OCI-LY1 (cell line): ENCODE measurements around the gene SLC2A10.

ENCODE experiments used
- H2AFZ ChIP-seq: fragments of 200-600 bp; sonication (generic), shearing (Covaris generic); 2 replicates; pipeline ENCODE4 v1.6.0; 2014; ENCODE audit warnings: antibody characterized with exemption, mild to moderate bottlenecking, low read length
- H3F3A ChIP-seq: fragments of 200-600 bp; sonication (generic), shearing (Covaris generic); 2 replicates; pipeline ENCODE4 v1.6.0; 2014; ENCODE audit warnings: mild to moderate bottlenecking, antibody characterized with exemption, low read length, moderate library complexity; ENCODE audit not compliant: insufficient read depth
- H3K27ac ChIP-seq: fragments of 200-600 bp; sonication (generic); 2 replicates; pipeline ENCODE4 v1.5.1; 2014; ENCODE audit warnings: low read length, mixed run types, mild to moderate bottlenecking, low read depth; ENCODE audit not compliant: poor library complexity, severe bottlenecking
- H3K27me3 ChIP-seq: fragments of 200-600 bp; sonication (generic); 2 replicates; pipeline ENCODE4 v1.6.0; 2014; ENCODE audit warnings: antibody characterized with exemption, mild to moderate bottlenecking, low read length, moderate library complexity; ENCODE audit not compliant: insufficient read depth
- H3K36me3 ChIP-seq: fragments of 200-600 bp; sonication (generic); 2 replicates; pipeline ENCODE4 v1.6.1; 2014; ENCODE audit warnings: mild to moderate bottlenecking, antibody characterized with exemption, low read length, moderate library complexity, mixed read lengths; ENCODE audit not compliant: insufficient read depth
- H3K4me1 ChIP-seq: fragments of 200-600 bp; sonication (generic); 2 replicates; pipeline ENCODE4 v1.5.1; 2014; ENCODE audit warnings: mild to moderate bottlenecking, low read length, moderate library complexity; ENCODE audit not compliant: insufficient read depth, severe bottlenecking
- H3K4me2 ChIP-seq: fragments of 200-600 bp; sonication (generic), shearing (Covaris generic); 2 replicates; pipeline ENCODE4 v1.6.1; 2014; ENCODE audit warnings: low read length
- H3K4me3 ChIP-seq: fragments of 200-600 bp; sonication (generic); 2 replicates; pipeline ENCODE4 v1.5.1; 2014; ENCODE audit warnings: low read length, low read depth, mild to moderate bottlenecking, mixed read lengths; ENCODE audit not compliant: poor library complexity, severe bottlenecking
- H3K79me2 ChIP-seq: fragments of 200-600 bp; shearing (Covaris generic); 2 replicates; pipeline ENCODE4 v1.6.1; 2016; ENCODE audit warnings: mixed run types, low read length, mixed read lengths; ENCODE audit not compliant: insufficient read depth
- H3K9ac ChIP-seq: fragments of 200-600 bp; sonication (generic), shearing (Covaris generic); 2 replicates; pipeline ENCODE4 v1.6.1; 2014; ENCODE audit warnings: mild to moderate bottlenecking, low read length, mixed read lengths
- H3K9me2 ChIP-seq: fragments of 200-600 bp; sonication (generic), shearing (Covaris generic); 2 replicates; pipeline ENCODE4 v1.6.1; 2014; ENCODE audit warnings: low read depth, mild to moderate bottlenecking, low read length, mixed read lengths
- H3K9me3 ChIP-seq: fragments of 200-600 bp; shearing (Covaris generic); 2 replicates; pipeline ENCODE4 v1.6.1; 2014; ENCODE audit warnings: low read length, mixed read lengths
- H4K20me1 ChIP-seq: fragments of 200-600 bp; sonication (generic), shearing (Covaris generic); 2 replicates; pipeline ENCODE4 v1.6.0; 2016; ENCODE audit warnings: mild to moderate bottlenecking, low read length; ENCODE audit not compliant: insufficient read depth
- EZH2 ChIP-seq: fragments of 200-600 bp; sonication (generic), shearing (Covaris generic); IDR thresholded peaks from 2 replicates; pipeline ENCODE4 v1.8.0; 2017; ENCODE audit warnings: borderline replicate concordance, mixed run types, mild to moderate bottlenecking, antibody characterized with exemption, low read length, moderate library complexity, mixed read lengths
- TF ChIP-seq, protein P1 (sequence below): fragments of 200-600 bp; sonication (generic), shearing (Covaris generic); IDR thresholded peaks from 2 replicates; pipeline ENCODE4 v1.5.1; 2017; ENCODE audit warnings: mild to moderate bottlenecking, antibody characterized with exemption, low read length, moderate library complexity, mixed read lengths

Gene SLC2A10

DNA sequence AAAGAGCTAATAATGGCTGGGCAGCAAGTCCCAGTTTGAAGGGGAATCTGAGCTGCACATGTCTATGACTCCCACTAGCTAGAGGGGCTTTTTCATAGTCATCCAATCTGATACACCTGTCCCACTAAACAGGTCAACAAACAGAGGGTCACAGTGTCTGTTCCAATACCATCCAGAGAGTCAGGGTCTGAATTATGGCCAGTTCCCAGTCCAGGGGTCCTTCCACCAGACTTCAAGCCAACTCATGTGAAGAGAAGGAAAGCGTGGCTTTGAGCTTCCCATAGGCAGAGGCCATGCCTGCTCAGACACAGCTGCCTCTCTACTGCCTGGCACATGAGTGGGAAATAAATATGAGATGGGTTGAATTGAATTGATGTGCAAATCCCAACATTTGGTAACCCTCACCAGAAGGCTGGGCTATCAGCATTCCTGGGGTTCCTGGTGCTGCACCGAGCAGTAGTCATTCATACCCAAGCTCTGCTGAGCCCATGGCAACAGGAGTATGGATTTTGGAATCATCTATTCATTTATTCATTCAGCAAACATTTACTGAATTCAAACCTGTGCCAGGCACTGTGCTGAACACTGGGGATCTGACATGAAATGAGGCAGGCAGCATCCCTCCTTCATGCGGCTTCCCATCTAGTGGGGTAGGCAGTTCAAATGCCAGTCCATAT, 37.4 kb upstream of the SLC2A10 start:
- Histone ChIP-seq H3K9me3 (no peaks in the 10 kb centered on the region), H3K79me2 (no peaks in the 10 kb centered on the region), H4K20me1 (no peaks in the 10 kb centered on the region), H3K4me3 (no peak overlapping the region), H3K4me2 (no peak overlapping the region), H2AFZ (no peak overlapping the region), H3K27ac (no peak overlapping the region), H3K4me1 (no peaks in the 10 kb centered on the region), H3F3A (no peaks in the 10 kb centered on the region), H3K36me3 (no peaks in the 10 kb centered on the region), H3K27me3 (no peaks in the 10 kb centered on the region), H3K9me2 (no peaks in the 10 kb centered on the region), H3K9ac (no peak overlapping the region)
- TF ChIP-seq, protein P1, sequence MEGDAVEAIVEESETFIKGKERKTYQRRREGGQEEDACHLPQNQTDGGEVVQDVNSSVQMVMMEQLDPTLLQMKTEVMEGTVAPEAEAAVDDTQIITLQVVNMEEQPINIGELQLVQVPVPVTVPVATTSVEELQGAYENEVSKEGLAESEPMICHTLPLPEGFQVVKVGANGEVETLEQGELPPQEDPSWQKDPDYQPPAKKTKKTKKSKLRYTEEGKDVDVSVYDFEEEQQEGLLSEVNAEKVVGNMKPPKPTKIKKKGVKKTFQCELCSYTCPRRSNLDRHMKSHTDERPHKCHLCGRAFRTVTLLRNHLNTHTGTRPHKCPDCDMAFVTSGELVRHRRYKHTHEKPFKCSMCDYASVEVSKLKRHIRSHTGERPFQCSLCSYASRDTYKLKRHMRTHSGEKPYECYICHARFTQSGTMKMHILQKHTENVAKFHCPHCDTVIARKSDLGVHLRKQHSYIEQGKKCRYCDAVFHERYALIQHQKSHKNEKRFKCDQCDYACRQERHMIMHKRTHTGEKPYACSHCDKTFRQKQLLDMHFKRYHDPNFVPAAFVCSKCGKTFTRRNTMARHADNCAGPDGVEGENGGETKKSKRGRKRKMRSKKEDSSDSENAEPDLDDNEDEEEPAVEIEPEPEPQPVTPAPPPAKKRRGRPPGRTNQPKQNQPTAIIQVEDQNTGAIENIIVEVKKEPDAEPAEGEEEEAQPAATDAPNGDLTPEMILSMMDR: no peak
- TF ChIP-seq EZH2: no peak

DNA sequence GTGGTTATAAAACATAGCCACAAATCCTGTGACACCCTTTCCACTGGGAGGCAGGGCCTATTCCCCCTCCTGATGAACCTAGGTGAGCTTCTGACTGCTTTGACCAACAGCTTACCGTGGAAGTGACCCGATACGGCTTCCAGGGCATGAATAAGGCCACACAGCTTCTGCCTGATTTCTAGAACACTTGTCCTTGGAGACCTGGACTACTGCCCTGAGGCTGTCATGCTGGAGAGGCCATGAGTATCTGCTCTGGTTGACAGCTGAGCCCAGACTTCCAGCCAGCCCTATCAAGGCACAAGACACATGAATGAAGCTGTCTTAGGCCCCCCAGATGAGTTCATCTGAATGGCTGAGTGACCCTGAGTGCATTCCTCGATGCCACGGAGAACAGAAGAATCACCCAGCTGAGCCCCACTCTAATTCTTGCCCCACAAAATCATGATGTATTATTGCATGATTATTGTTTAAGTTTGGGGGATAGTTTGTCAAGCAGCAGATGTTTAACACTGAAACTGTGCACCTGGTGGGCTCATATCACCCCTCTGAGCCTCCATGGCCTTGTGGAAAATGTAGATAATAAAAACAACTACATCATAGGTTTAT, 36.8 kb upstream of the SLC2A10 start:
- Histone ChIP-seq H3F3A (no peaks in the 10 kb centered on the region), H3K36me3 (no peaks in the 10 kb centered on the region), H3K9me3 (no peaks in the 10 kb centered on the region), H3K27me3 (no peaks in the 10 kb centered on the region), H3K79me2 (no peaks in the 10 kb centered on the region), H3K9me2 (no peaks in the 10 kb centered on the region), H2AFZ (no peak overlapping the region), H3K9ac (no peak overlapping the region), H3K4me3 (no peak overlapping the region), H3K4me2 (no peak overlapping the region), H4K20me1 (no peaks in the 10 kb centered on the region), H3K27ac (no peak overlapping the region), H3K4me1 (no peaks in the 10 kb centered on the region)
- TF ChIP-seq, protein P1: no peak
- no peak for TF ChIP-seq EZH2

DNA sequence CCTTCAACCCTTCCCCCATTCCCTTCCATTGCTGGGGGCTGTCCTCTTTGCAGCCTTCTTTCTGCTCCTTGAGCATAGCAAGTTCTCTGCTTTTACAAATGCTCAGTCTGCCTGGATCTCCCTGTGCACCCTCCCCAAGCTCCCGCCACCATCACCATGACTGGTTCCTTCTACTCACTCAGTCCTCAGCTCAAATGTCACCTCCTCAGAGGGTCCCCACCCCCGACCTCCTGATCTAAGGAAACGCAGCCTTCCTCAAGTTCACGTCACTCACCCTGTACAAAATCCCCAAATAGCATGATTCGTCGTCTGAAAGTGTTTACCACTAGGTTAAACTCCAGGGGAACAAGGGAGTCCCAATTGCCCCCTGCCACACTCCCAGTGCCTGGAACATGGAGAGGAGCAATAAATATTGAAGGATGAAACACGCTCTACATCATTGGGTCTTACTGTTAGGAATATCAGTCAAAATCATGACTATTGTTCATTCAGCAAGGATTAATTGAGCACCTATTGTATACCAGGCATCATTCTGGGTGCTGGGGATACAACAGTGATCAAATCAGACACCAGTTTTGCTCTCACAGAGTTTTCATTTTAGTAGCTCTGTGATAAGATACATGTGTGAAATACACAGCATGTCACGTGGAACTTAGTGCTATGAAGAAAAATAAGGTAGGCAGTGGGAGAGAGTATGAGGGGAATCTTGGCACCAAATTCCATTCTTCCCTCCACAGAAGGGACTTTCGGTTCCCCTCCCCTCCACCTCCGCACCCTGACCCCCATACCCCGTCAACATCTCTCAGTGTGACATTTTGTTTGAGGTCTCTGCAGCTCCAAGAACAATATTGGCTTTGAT, 35.8 kb upstream of the SLC2A10 start:
- Histone ChIP-seq H3F3A (no peaks in the 10 kb centered on the region), H2AFZ (no peak overlapping the region), H3K79me2 (no peaks in the 10 kb centered on the region), H3K9ac (no peak overlapping the region), H3K27ac (no peak overlapping the region), H3K9me2 (no peaks in the 10 kb centered on the region), H3K4me1 (no peaks in the 10 kb centered on the region), H3K4me3 (no peak overlapping the region), H3K27me3 (no peaks in the 10 kb centered on the region), H3K4me2 (no peak overlapping the region), H3K36me3 (no peaks in the 10 kb centered on the region), H3K9me3 (no peaks in the 10 kb centered on the region), H4K20me1 (no peaks in the 10 kb centered on the region)
- TF ChIP-seq EZH2: no peak
- TF ChIP-seq, protein P1: no peak
